Psoas muscle (tissue), 8 donors: ENCODE measurements around the gene SMYD2. TPM values are rescaled to one million over a fixed set of nuclear protein-coding genes. Genes with fewer than 3 reads are reported as not detected.

Source experiments
- ATAC-seq, 4 donors: fragments of 200-7000 bp; cut with Tn5 transposase; one replicate each; pipeline ENCODE4 v1.9.1; 2020; ENCODE audit warnings: moderate library complexity in 3 of 4, mild to moderate bottlenecking in 2 of 4
- DNase-seq, 2 donors: peaks; one replicate each; pipeline ENCODE4 v3.0.0-alpha.2; 2020
- H3K27ac ChIP-seq: fragments of 200-600 bp; one replicate; pipeline ENCODE4 v1.8.0; 2022
- H3K27me3 ChIP-seq, 3 donors: fragments of 200-600 bp in 1 of 3; one replicate each; pipeline versions ENCODE4 v1.6.1 to v1.8.0; 2013 to 2022; ENCODE audit warnings: low read length in 2 of 3, mild to moderate bottlenecking in 2 of 3, moderate library complexity in 1 of 3; ENCODE audit not compliant: insufficient read depth in 3 of 3
- H3K36me3 ChIP-seq, 2 donors: fragments of 200-600 bp in 1 of 2; one replicate each; pipeline versions ENCODE4 v1.6.1 to v1.8.0; 2013 to 2022; ENCODE audit warnings: low read depth in 1 of 2, mild to moderate bottlenecking in 1 of 2, moderate library complexity in 1 of 2; ENCODE audit not compliant: insufficient read depth in 1 of 2
- H3K4me1 ChIP-seq: fragments of 200-600 bp; one replicate; pipeline ENCODE4 v1.8.0; 2022
- H3K4me3 ChIP-seq: fragments of 200-600 bp; one replicate; pipeline ENCODE4 v1.8.0; 2022; ENCODE audit warnings: mild to moderate bottlenecking
- H3K9me3 ChIP-seq: fragments of 200-600 bp; one replicate; pipeline ENCODE4 v1.8.0; 2022
- CTCF ChIP-seq: fragments of 200-600 bp; IDR thresholded peaks from one replicate; pipeline ENCODE4 v1.8.0; 2022; ENCODE audit warnings: antibody characterized with exemption
- WGBS, 3 donors: extraction: QIAGEN DNeasy Blood & Tissue Kit; methylation state at CpG; one replicate each; pipeline versions ENCODE4 v1.1.6 to v1.1.7; 2013; 5-methylcytosine and 5-hydroxymethylcytosine counted together
- intact Hi-C, 2 donors: fragments of 100-400 bp; cut with DNase I; formaldehyde crosslinking; loops; one replicate each; pipeline versions ENCODE4 v1.11.0 to v1.14.2; 2022
- polyA plus RNA-seq, 3 donors: library from polyadenylated mRNA; stranded (reverse); fragments of 200-250 nt; gene quantifications; one replicate each; pipeline ENCODE4 v1.2.3, GENCODE V29; 2013
- total RNA-seq, 4 donors: library from RNA; stranded (reverse); fragmentation: NEBNext Ultra II Directional in 2 of 4; extraction: Animal tissue kit (Norgen Biotek cat#: 25700) in 2 of 4; gene quantifications; one replicate each; pipeline versions ENCODE4 v1.2.1 to v1.2.4, GENCODE V29; 2021 to 2023
- donor health status: healthy with polysubstance abuse.
- donor health status: DM: no; HTN: no; CAD: no; lungs with moderate emphysema.
- donor health status: Bipolar disorder and iron deficiency.
- donor health status: healthy.
- donor health status: DM: yes; HTN: yes; CAD: no.
- donor health status: DM: no; HTN: no; CAD: no.
- donor health status: DM: no; HTN: no; CAD: no.
- donor health status: DM: yes; HTN: yes; CAD: no.

SMYD2 gene
- total and polyA plus RNA-seq, 7 donors = 15.6 to 75.3 (median 46.9) TPM

- WGBS, 3 donors = 77 to 79% (median 78%) methylated on average over 7 of the region's 7 CpGs
- intact Hi-C loops = no loop called here
- Histone ChIP-seq H3K27ac (no peak overlapping the region), H3K36me3 (no peaks in the 10 kb centered on the region), H3K9me3 (no peaks in the 10 kb centered on the region), H3K4me3 (no peak overlapping the region), H3K4me1 (no peaks in the 10 kb centered on the region), H3K27me3 (no peaks in the 10 kb centered on the region)
- ATAC-seq (peak in 1 of 4 donors; percentile 40), DNase-seq (no peak)
- TF ChIP-seq CTCF = no peak
Observed at GRCh38 chr1:214241060-214241459, 39.9 kb upstream of the SMYD2 start.

GRCh38 chr1:214244252-214244651 is 36.7 kb upstream of the SMYD2 start:
- intact Hi-C loops = no loop called here
- TF ChIP-seq CTCF = no peak
- no peak for DNase-seq
- H3K9me3 ChIP-seq = no peaks in the 10 kb centered on the region
- no peak for ATAC-seq
- no peaks in the 10 kb centered on the region for H3K36me3 ChIP-seq
- H3K4me1 ChIP-seq = no peaks in the 10 kb centered on the region
- WGBS, 3 donors = 93 to 95% (median 95%) methylated on average over 20 of the region's 20 CpGs
- H3K4me3 ChIP-seq = no peak overlapping the region
- no peaks in the 10 kb centered on the region for H3K27me3 ChIP-seq
- no peak overlapping the region for H3K27ac ChIP-seq

GRCh38 chr1:214244841-214245240 is 36.1 kb upstream of the SMYD2 start:
- no peak overlapping the region for H3K4me3 ChIP-seq
- H3K9me3 ChIP-seq = no peaks in the 10 kb centered on the region
- ATAC-seq = no peak
- H3K27ac ChIP-seq = no peak overlapping the region
- H3K4me1 ChIP-seq = no peaks in the 10 kb centered on the region
- 96% methylated on average over 2 of the region's 2 CpGs for WGBS, 3 donors
- H3K27me3 ChIP-seq = no peaks in the 10 kb centered on the region
- intact Hi-C loops = no loop called here
- no peak for TF ChIP-seq CTCF
- H3K36me3 ChIP-seq = no peaks in the 10 kb centered on the region
- no peak for DNase-seq

- WGBS, 3 donors = 71 to 81% (median 76%) methylated on average over 8 of the region's 8 CpGs
- no peak overlapping the region for H3K27ac ChIP-seq
- no peaks in the 10 kb centered on the region for H3K4me1 ChIP-seq
- intact Hi-C loops = no loop called here
- no peak for TF ChIP-seq CTCF
- ATAC-seq (no peak), DNase-seq (no peak)
- no peaks in the 10 kb centered on the region for H3K9me3 ChIP-seq
- no peak overlapping the region for H3K4me3 ChIP-seq
- no peaks in the 10 kb centered on the region for H3K27me3 ChIP-seq
- no peaks in the 10 kb centered on the region for H3K36me3 ChIP-seq
Observed at GRCh38 chr1:214247501-214248041, 33.4 kb upstream of the SMYD2 start.
